OCI-LY3 (cell line): ENCODE measurements around the gene UBE2B.
"Not testable (repeated sequence)": the region's sequence is repeated elsewhere in the genome, so short reads cannot be mapped to it uniquely, and the experiment has no call there.

Experiments used
- H2AFZ ChIP-seq: fragments of 200-600, 300-600 bp; shearing (Covaris generic); 2 replicates; pipeline ENCODE4 v1.6.0; 2014; ENCODE audit warnings: antibody characterized with exemption, low read depth, low read length
- H3K27ac ChIP-seq: fragments of 200-600, 300-600 bp; sonication (generic); 2 replicates; pipeline ENCODE4 v1.5.1; 2014; ENCODE audit warnings: mild to moderate bottlenecking, low read length, moderate library complexity, mixed read lengths
- H3K27me3 ChIP-seq: fragments of 200-600, 300-600 bp; sonication (generic); 2 replicates; pipeline ENCODE4 v1.6.1; 2014; ENCODE audit warnings: low read depth, low read length, mixed read lengths
- H3K36me3 ChIP-seq: fragments of 200-600, 300-600 bp; sonication (generic); replicated peaks from 2 replicates; pipeline ENCODE3; 2014; ENCODE audit warnings: low read depth, low read length, mixed read lengths
- H3K4me1 ChIP-seq: fragments of 300-600, 200-600 bp; sonication (generic); 2 replicates; pipeline ENCODE4 v1.6.1; 2014; ENCODE audit warnings: low read length, mixed read lengths
- H3K4me2 ChIP-seq: fragments of 200-600, 300-600 bp; sonication (generic); 2 replicates; pipeline ENCODE4 v1.6.1; 2014; ENCODE audit warnings: low read length, mixed read lengths
- H3K4me3 ChIP-seq: fragments of 300-600, 200-600 bp; sonication (generic); 2 replicates; pipeline ENCODE4 v1.5.1; 2014; ENCODE audit warnings: antibody characterized with exemption, mild to moderate bottlenecking, low read length, moderate library complexity
- H3K79me2 ChIP-seq: fragments of 300-600, 200-600 bp; shearing (Covaris generic); 2 replicates; pipeline ENCODE4 v1.6.1; 2014; ENCODE audit warnings: mild to moderate bottlenecking, low read length, mixed read lengths
- H3K9ac ChIP-seq: fragments of 300-600, 200-600 bp; shearing (Covaris generic); 2 replicates; pipeline ENCODE4 v1.6.0; 2014; ENCODE audit warnings: mild to moderate bottlenecking, low read length, moderate library complexity
- H3K9me3 ChIP-seq: fragments of 200-600, 300-600 bp; shearing (Covaris generic); 2 replicates; pipeline ENCODE4 v1.6.1; 2014; ENCODE audit warnings: low read length, mixed read lengths; ENCODE audit not compliant: insufficient read depth
- H4K20me1 ChIP-seq: fragments of 200-600, 300-600 bp; sonication (generic); 2 replicates; pipeline ENCODE4 v1.6.1; 2016; ENCODE audit warnings: low read length, mixed read lengths; ENCODE audit not compliant: insufficient read depth
- EZH2phosphoT487 ChIP-seq: fragments of 200-600 bp; shearing (Covaris generic); IDR thresholded peaks from 2 replicates; pipeline ENCODE4 v1.6.1; 2018; ENCODE audit warnings: antibody characterized with exemption, mixed run types, low read depth
- TF ChIP-seq, protein P1 (sequence below): fragments of 200-600, 300-600 bp; sonication (generic); IDR thresholded peaks from 2 replicates; pipeline ENCODE4 v1.5.1; 2014; ENCODE audit warnings: antibody characterized with exemption, low read length, low read depth

UBE2B gene

DNA sequence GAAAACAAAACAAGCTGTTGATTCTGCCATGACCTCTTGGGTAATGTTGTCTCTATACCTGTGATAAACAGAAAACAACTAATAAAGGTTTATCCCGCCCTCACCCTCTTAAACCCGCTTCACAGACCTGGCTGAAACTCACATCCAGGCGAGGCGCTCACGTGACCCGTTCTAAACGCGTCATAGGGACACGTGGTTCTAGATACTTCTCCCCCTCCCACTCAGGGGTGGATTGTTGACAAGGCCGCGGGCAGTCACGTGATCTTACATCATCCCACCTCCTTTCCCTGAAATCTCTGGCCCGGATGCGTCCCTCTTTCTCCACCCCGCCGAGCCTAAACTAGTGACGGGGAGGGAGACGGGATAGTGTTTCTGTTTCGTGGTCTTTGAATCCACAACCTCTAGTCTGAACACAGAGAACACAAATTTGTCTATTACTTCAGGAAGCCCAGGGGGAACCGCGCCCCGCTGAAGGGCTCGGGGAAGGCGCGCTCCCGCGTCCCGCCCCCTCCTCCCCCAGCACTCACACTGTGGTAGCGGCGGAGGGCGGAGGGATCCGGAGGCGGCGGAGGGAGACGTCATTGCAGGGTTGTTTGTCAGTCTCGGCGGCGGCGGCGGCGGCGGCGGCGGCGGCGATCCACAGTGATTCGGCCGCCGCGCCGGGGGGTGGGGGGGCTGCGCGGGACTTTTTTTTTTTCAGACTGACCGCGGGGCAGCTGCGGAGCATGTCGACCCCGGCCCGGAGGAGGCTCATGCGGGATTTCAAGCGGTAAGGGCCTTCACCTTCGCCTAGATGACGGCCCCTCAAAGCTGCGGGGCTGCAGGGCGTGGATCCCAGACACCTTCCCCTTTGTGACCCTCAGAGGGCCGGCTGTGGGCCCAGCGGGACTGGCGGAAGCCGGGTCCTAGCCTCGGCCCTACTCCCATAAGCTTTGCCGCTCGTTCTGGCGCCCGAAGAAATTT, at the start of gene UBE2B:
UBE2B (plus strand) TSS at position 699 of the 963 bp plus-strand sequence; CDS start at position 726, 27 bp downstream.
- H2AFZ ChIP-seq: peak within 1 kb of the TSS; percentile 92
- H3K4me3 ChIP-seq: peak within 1 kb of the TSS; percentile 97
- peak within 1 kb of the TSS; percentile 99 for H3K9ac ChIP-seq
- peaks cover 57% of the 10 kb centered on the region for H3K79me2 ChIP-seq
- peak within 1 kb of the TSS; percentile 95 for H3K4me2 ChIP-seq
- H3K4me1 ChIP-seq: peaks cover 22% of the 10 kb centered on the region
- peaks cover 4% of the 10 kb centered on the region for H3K36me3 ChIP-seq
- H3K27ac ChIP-seq: peak within 1 kb of the TSS; percentile 81
- H4K20me1 ChIP-seq: peaks cover 12% of the 10 kb centered on the region
- TF ChIP-seq, protein P1, sequence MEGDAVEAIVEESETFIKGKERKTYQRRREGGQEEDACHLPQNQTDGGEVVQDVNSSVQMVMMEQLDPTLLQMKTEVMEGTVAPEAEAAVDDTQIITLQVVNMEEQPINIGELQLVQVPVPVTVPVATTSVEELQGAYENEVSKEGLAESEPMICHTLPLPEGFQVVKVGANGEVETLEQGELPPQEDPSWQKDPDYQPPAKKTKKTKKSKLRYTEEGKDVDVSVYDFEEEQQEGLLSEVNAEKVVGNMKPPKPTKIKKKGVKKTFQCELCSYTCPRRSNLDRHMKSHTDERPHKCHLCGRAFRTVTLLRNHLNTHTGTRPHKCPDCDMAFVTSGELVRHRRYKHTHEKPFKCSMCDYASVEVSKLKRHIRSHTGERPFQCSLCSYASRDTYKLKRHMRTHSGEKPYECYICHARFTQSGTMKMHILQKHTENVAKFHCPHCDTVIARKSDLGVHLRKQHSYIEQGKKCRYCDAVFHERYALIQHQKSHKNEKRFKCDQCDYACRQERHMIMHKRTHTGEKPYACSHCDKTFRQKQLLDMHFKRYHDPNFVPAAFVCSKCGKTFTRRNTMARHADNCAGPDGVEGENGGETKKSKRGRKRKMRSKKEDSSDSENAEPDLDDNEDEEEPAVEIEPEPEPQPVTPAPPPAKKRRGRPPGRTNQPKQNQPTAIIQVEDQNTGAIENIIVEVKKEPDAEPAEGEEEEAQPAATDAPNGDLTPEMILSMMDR: no peak
- TF ChIP-seq EZH2phosphoT487: no peak
- H3K27me3 ChIP-seq: no peaks in the 10 kb centered on the region
- H3K9me3 ChIP-seq: no peaks in the 10 kb centered on the region

DNA sequence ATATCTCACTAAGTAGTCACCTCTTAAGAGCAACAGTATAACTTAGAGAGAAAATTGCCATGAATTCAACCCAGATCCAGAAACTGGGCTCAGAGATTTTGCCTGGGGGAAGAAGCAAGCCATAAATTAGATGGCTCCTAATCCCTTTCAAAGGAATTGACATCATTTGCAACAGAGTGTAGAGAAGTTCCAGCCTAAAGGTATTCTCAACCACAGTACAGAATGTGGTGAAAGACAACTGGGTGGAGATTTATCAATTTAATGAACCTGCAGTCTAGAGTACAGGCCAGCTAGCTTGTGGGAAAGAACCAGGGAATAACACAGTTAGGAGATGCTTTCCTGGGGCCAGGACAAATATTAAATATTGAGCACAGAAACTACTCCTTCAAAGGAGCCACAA, 44.0 kb upstream of the UBE2B start:
- TF ChIP-seq, protein P1: no peak
- TF ChIP-seq EZH2phosphoT487: no peak
- H4K20me1 ChIP-seq: no peaks in the 10 kb centered on the region
- peaks cover 6% of the 10 kb centered on the region; the same call in 1 of the 2 replicates for H3K9me3 ChIP-seq
- H3K4me1 ChIP-seq: no peaks in the 10 kb centered on the region
- H3K36me3 ChIP-seq: no peaks in the 10 kb centered on the region
- H3K27ac ChIP-seq: no peak overlapping the region
- H3K4me3 ChIP-seq: no peak overlapping the region
- no peak overlapping the region for H2AFZ ChIP-seq
- no peaks in the 10 kb centered on the region for H3K27me3 ChIP-seq
- H3K79me2 ChIP-seq: no peaks in the 10 kb centered on the region
- H3K4me2 ChIP-seq: no peak overlapping the region
- H3K9ac ChIP-seq: no peak overlapping the region

DNA sequence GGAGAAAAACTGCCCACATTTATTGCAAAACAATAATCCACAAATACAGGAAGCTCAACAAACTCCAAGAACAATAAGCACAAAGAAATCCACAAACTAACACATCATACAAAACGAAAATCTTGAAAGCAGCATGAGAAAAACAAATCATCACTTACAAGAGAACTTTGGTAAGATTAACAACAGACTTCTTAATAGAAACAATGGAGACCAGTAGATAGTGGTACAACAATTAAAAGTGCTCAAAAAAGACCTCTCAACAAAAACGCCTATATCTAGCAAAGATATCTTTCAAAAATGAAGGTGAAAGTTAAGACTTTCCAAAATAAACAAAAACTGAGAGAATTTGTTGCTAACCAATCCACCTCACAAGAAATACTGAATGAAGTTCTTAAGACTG, 42.8 kb upstream of the UBE2B start:
- H3K4me1 ChIP-seq: no peaks in the 10 kb centered on the region
- no peak overlapping the region for H3K27ac ChIP-seq
- H3K4me3 ChIP-seq: no peak overlapping the region
- H3K4me2 ChIP-seq: no peak overlapping the region
- H4K20me1 ChIP-seq: no peaks in the 10 kb centered on the region
- no peaks in the 10 kb centered on the region for H3K36me3 ChIP-seq
- H3K9me3 ChIP-seq: peaks cover 6% of the 10 kb centered on the region; the same call in 1 of the 2 replicates
- H3K27me3 ChIP-seq: no peaks in the 10 kb centered on the region
- H3K79me2 ChIP-seq: no peaks in the 10 kb centered on the region
- no peak overlapping the region for H3K9ac ChIP-seq
- no peak overlapping the region for H2AFZ ChIP-seq
- TF ChIP-seq, protein P1: no peak
- TF ChIP-seq EZH2phosphoT487: no peak

DNA sequence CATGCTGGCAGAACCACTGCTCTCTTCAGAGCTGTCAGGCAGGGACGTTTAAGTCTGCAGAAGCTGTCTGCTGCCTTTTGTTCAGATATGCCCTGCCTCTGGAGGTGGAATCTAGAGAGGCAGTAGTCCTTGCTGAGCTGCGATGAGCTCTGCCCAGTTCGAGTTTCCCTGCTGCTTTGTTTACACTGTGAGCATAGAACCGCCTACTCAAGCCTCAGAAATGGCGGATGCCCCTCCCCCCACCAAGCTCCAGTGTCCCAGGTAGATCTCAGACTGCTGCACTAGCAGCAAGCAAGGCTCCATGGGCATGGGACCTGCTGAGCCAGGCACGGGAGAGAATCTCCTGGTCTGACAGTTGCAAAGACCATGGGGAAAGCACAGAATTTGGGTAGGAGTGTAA, 34.5 kb upstream of the UBE2B start:
- H2AFZ ChIP-seq, H3K27ac ChIP-seq, H3K4me1 ChIP-seq, H3K4me2 ChIP-seq, H3K9ac ChIP-seq, H4K20me1 ChIP-seq, H3K27me3 ChIP-seq, H3K4me3 ChIP-seq, H3K79me2 ChIP-seq, H3K36me3 ChIP-seq, H3K9me3 ChIP-seq: not testable (repeated sequence)

DNA sequence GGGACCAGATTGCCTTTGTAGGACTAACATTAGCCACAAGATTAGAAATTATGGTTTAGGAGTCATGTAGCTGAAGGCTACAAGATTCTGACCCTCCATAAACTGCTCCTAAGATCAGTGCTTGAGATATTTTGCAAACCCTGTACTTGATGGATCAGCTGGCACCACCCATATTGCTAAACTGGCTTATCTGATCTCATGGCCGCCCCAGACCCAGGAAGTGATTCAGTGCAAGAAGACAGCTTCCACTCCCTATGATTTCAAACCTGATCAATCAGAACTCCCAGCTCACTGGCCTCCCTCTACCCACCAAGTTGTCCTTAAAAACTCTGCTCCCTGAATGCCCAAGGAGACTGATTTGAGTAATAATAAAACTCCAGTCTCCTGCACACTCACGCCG, 27.9 kb upstream of the UBE2B start:
- H3K9me3 ChIP-seq, H3K27me3 ChIP-seq, H2AFZ ChIP-seq, H3K27ac ChIP-seq, H3K9ac ChIP-seq, H3K79me2 ChIP-seq, H3K4me2 ChIP-seq, H3K4me1 ChIP-seq, H4K20me1 ChIP-seq, H3K4me3 ChIP-seq, H3K36me3 ChIP-seq: not testable (repeated sequence)

DNA sequence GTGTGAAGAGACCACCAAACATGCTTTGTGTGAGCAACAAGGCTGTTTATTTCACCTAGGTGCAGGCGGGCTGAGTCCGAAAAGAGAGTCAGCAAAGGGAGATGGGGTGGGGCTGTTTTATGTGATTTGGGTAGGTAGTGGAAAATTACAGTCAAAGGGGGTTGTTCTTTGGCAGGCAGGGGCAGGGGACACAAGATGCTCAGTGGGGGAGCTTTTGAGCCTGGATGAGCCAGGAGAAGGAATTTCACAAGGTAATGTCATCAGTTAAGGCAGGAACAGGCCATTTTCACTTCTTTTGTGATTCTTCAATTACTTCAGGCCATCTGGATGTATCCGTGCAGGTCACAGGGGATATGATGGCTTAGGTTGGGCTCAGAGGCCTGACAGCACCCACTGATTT, 25.9 kb upstream of the UBE2B start:
- H3K4me3 ChIP-seq, H2AFZ ChIP-seq, H3K9ac ChIP-seq, H3K36me3 ChIP-seq, H3K27ac ChIP-seq, H3K9me3 ChIP-seq, H3K79me2 ChIP-seq, H3K27me3 ChIP-seq, H3K4me1 ChIP-seq, H4K20me1 ChIP-seq, H3K4me2 ChIP-seq: not testable (repeated sequence)
